NB4 (cell line): ENCODE measurements around the gene NGFR.
A peak's percentile ranks its signal among the peaks of the same experiment; 100 is the strongest.

Experiments used
- POLR2A ChIP-seq: IDR thresholded peaks from 2 replicates; pipeline ENCODE4 v1.6.1; 2011; ENCODE audit warnings: mild to moderate bottlenecking; ENCODE audit not compliant: insufficient read length; ENCODE audit errors: extremely low read depth
- TF ChIP-seq, protein P1 (sequence below): IDR thresholded peaks from one replicate; pipeline ENCODE4 v1.5.1; 2012; ENCODE audit warnings: low read depth, low read length

DNA sequence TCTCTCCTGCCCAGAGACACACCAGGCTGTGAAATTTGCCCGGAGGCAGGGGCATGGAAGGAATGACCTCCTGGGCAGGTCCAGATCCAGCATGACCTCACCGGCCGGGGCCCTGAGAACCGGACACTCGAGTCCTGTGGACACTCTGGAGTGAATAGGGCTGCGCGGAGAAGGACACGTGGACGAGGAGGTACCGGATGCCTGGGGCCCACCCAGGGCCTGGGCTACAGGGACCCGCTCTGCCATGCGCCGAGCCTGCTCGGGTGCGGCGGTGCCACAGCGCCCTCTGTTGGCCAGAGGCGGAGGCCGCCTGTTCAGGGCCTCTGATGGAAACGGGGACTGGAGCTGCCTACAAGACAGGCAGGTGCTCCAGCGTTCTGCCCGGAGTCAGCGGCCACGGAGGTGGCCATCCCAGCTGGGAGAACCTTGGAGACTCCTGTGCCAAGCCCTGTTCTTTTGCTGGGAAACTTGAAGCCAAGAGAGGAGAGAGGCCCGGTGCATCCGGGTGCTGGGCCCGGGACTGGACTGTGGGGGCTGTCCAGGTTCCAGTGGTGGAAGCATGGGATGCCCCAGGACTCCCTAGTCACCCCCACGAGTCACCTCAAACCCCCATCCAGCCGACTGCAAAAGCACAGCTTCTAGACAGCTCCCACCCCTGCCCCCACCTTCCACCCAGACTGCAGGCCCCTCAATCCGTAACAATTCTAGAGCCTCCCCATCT lies 61.3 kb downstream of the NGFR start:
- TF ChIP-seq, protein P1, sequence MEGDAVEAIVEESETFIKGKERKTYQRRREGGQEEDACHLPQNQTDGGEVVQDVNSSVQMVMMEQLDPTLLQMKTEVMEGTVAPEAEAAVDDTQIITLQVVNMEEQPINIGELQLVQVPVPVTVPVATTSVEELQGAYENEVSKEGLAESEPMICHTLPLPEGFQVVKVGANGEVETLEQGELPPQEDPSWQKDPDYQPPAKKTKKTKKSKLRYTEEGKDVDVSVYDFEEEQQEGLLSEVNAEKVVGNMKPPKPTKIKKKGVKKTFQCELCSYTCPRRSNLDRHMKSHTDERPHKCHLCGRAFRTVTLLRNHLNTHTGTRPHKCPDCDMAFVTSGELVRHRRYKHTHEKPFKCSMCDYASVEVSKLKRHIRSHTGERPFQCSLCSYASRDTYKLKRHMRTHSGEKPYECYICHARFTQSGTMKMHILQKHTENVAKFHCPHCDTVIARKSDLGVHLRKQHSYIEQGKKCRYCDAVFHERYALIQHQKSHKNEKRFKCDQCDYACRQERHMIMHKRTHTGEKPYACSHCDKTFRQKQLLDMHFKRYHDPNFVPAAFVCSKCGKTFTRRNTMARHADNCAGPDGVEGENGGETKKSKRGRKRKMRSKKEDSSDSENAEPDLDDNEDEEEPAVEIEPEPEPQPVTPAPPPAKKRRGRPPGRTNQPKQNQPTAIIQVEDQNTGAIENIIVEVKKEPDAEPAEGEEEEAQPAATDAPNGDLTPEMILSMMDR: peak; percentile 94
- peak; percentile 16 for TF ChIP-seq POLR2A
